Liver (tissue), 9 donors: ENCODE measurements around the gene ROBO2. TPM values are rescaled to one million over a fixed set of nuclear protein-coding genes. Genes with fewer than 3 reads are reported as not detected.

Experiments used
- DNase-seq: peaks from one replicate; pipeline ENCODE4 v3.0.0-alpha.2; 2017; ENCODE audit warnings: low spot score
- H3K27ac ChIP-seq, 2 donors: one replicate each; pipeline ENCODE4 v1.7.0; 2013; ENCODE audit warnings: inconsistent platforms in 2 of 2, low read length in 2 of 2, control low read depth in 1 of 2, low read depth in 1 of 2, mild to moderate bottlenecking in 1 of 2
- H3K27me3 ChIP-seq, 4 donors: one replicate each; pipeline versions ENCODE4 v1.6.1 to v1.7.0; 2013; ENCODE audit warnings: low read length in 3 of 4, inconsistent platforms in 1 of 4, mild to moderate bottlenecking in 1 of 4, moderate library complexity in 1 of 4; ENCODE audit not compliant: control insufficient read depth in 4 of 4, insufficient read depth in 4 of 4
- H3K36me3 ChIP-seq, 4 donors: one replicate each; pipeline versions ENCODE4 v1.6.1 to v1.7.0; 2013; ENCODE audit warnings: low read length in 3 of 4, mild to moderate bottlenecking in 3 of 4, low read depth in 1 of 4, moderate library complexity in 1 of 4; ENCODE audit not compliant: control insufficient read depth in 4 of 4, insufficient read depth in 3 of 4
- H3K4me1 ChIP-seq, 4 donors: one replicate each; pipeline versions ENCODE4 v1.6.1 to v1.7.0; 2013; ENCODE audit warnings: low read length in 3 of 4, mild to moderate bottlenecking in 3 of 4, moderate library complexity in 1 of 4; ENCODE audit not compliant: control insufficient read depth in 4 of 4, insufficient read depth in 4 of 4
- H3K4me3 ChIP-seq, 3 donors: one replicate each; pipeline versions ENCODE4 v1.6.1 to v1.7.0; 2013; ENCODE audit warnings: low read length in 3 of 3, control low read depth in 1 of 3, low read depth in 1 of 3, mild to moderate bottlenecking in 1 of 3
- H3K9ac ChIP-seq, 2 donors: one replicate each; pipeline ENCODE4 v1.7.0; 2013; ENCODE audit warnings: low read length in 2 of 2, mild to moderate bottlenecking in 2 of 2, moderate library complexity in 2 of 2, control low read depth in 1 of 2, low read depth in 1 of 2
- H3K9me3 ChIP-seq, 4 donors: one replicate each; pipeline versions ENCODE4 v1.6.1 to v1.7.0; 2013; ENCODE audit warnings: low read length in 3 of 4; ENCODE audit not compliant: control insufficient read depth in 4 of 4
- ATF3 ChIP-seq: IDR thresholded peaks from 2 replicates; pipeline ENCODE4 v1.6.1; 2016; ENCODE audit warnings: antibody characterized with exemption
- CTCF ChIP-seq: fragments of 150-350 bp; IDR thresholded peaks from 2 replicates; pipeline ENCODE4 v1.5.1; 2017; ENCODE audit warnings: improper control_type of control experiment, low read depth, low read length; ENCODE audit not compliant: missing input control
- EGR1 ChIP-seq, 2 donors: IDR thresholded peaks; 2 replicates each; pipeline ENCODE4 v1.6.1; 2016 to 2018; ENCODE audit warnings: antibody characterized with exemption in 2 of 2, low read depth in 2 of 2
- FOXA1 ChIP-seq: IDR thresholded peaks from 2 replicates; pipeline ENCODE4 v1.6.1; 2016; ENCODE audit warnings: antibody characterized with exemption
- FOXA2 ChIP-seq: IDR thresholded peaks from 2 replicates; pipeline ENCODE4 v1.6.1; 2016; ENCODE audit warnings: antibody characterized with exemption
- GABPA ChIP-seq, 2 donors: IDR thresholded peaks in 1 of 2; conservative IDR thresholded peaks in 1 of 2; 2 replicates each; pipeline ENCODE4 v1.6.1; 2016; ENCODE audit warnings: antibody characterized with exemption in 2 of 2, mild to moderate bottlenecking in 1 of 2, moderate library complexity in 1 of 2
- HNF4A ChIP-seq, 2 donors: conservative IDR thresholded peaks; 2 replicates each; pipeline ENCODE4 v1.6.1; 2016; ENCODE audit warnings: antibody characterized with exemption in 2 of 2, mild to moderate bottlenecking in 2 of 2
- HNF4G ChIP-seq: IDR thresholded peaks from 2 replicates; pipeline ENCODE4 v1.6.1; 2016; ENCODE audit warnings: antibody characterized with exemption
- JUND ChIP-seq, 2 donors: IDR thresholded peaks; 2 replicates each; pipeline ENCODE4 v1.6.1; 2016; ENCODE audit warnings: antibody characterized with exemption in 2 of 2
- MAX ChIP-seq: IDR thresholded peaks from 2 replicates; pipeline ENCODE4 v1.6.1; 2016; ENCODE audit warnings: antibody characterized with exemption
- NR2F2 ChIP-seq: IDR thresholded peaks from 2 replicates; pipeline ENCODE4 v1.6.1; 2016; ENCODE audit warnings: antibody characterized with exemption
- RAD21 ChIP-seq, 2 donors: IDR thresholded peaks; 2 replicates each; pipeline ENCODE4 v1.6.1; 2016; ENCODE audit warnings: antibody characterized with exemption in 2 of 2, mild to moderate bottlenecking in 2 of 2
- REST ChIP-seq: IDR thresholded peaks from 2 replicates; pipeline ENCODE4 v1.6.1; 2016; ENCODE audit warnings: antibody characterized with exemption, mild to moderate bottlenecking
- RXRA ChIP-seq, 2 donors: IDR thresholded peaks; 2 replicates each; pipeline ENCODE4 v1.6.1; 2017 to 2018; ENCODE audit warnings: antibody characterized with exemption in 2 of 2, mild to moderate bottlenecking in 1 of 2
- SP1 ChIP-seq: IDR thresholded peaks from 2 replicates; pipeline ENCODE4 v1.6.1; 2018; ENCODE audit warnings: antibody characterized with exemption, mild to moderate bottlenecking
- TAF1 ChIP-seq: conservative IDR thresholded peaks from 2 replicates; pipeline ENCODE4 v1.6.1; 2016; ENCODE audit warnings: antibody characterized with exemption, mild to moderate bottlenecking
- YY1 ChIP-seq: IDR thresholded peaks from 2 replicates; pipeline ENCODE4 v1.6.1; 2016; ENCODE audit warnings: antibody characterized with exemption, mild to moderate bottlenecking
- ZBTB33 ChIP-seq: IDR thresholded peaks from 2 replicates; pipeline ENCODE4 v1.6.1; 2016; ENCODE audit warnings: antibody characterized with exemption
- WGBS: extraction: QIAGEN DNeasy Blood & Tissue Kit; methylation state at CpG from one replicate; pipeline ENCODE4 v1.1.7; 2013; 5-methylcytosine and 5-hydroxymethylcytosine counted together
- polyA plus RNA-seq, 2 donors: library from polyadenylated mRNA; stranded (reverse) in 1 of 2; unstranded in 1 of 2; fragments of 200-250 nt in 1 of 2; fragments of >200 nt in 1 of 2; fragmentation: Nextera tagmentation in 1 of 2; extraction: Ambion mirVana in 1 of 2; gene quantifications; one replicate each; pipeline versions ENCODE4 v1.2.1 to v1.2.3, GENCODE V29; 2013 to 2015
- total RNA-seq, 2 donors: library from RNA; depleted of rRNA; stranded (reverse); fragments of >200 nt; gene quantifications; one replicate each; pipeline ENCODE4 v1.2.3, GENCODE V29; 2014
- donor health status: healthy.
- donor health status: healthy.
- donor health status: healthy.
- donor health status: healthy.
- donor health status: healthy.

Gene ROBO2
- total and polyA plus RNA-seq, 4 donors, result 0.22 to 19.4 (median 1.1) TPM

GRCh38 chr3:77171026-77171425 is 131.1 kb downstream of the ROBO2 start:
- Histone ChIP-seq H3K27me3 (no peaks in the 10 kb centered on the region), H3K4me3 (no peak overlapping the region), H3K9me3 (no peaks in the 10 kb centered on the region), H3K27ac (no peak overlapping the region), H3K4me1 (no peaks in the 10 kb centered on the region), H3K36me3 (no peaks in the 10 kb centered on the region), H3K9ac (no peak overlapping the region)
- WGBS, result 74% methylated on average over 5 of the region's 5 CpGs
- DNase-seq, result no peak
- TF ChIP-seq FOXA1 (no peak), ATF3 (no peak), TAF1 (no peak), RXRA (IDR thresholded peaks at IDR 0.05) (no peak), GABPA (IDR thresholded peaks at IDR 0.05 in 1 of 2, conservative IDR thresholded peaks at IDR 0.05 in 1 of 2) (no peak), YY1 (no peak), EGR1 (IDR thresholded peaks at IDR 0.05; ENCODE audit: low read depth in 2 of 2) (no peak), MAX (no peak), CTCF (no peak), HNF4G (no peak), JUND (IDR thresholded peaks at IDR 0.05) (no peak), REST (no peak), SP1 (no peak), HNF4A (conservative IDR thresholded peaks at IDR 0.05) (no peak), RAD21 (IDR thresholded peaks at IDR 0.05) (no peak), ZBTB33 (no peak), FOXA2 (no peak)

GRCh38 chr3:77179762-77180161 is 139.9 kb downstream of the ROBO2 start:
- no peaks in the 10 kb centered on the region for H3K4me1 ChIP-seq
- no peak overlapping the region for H3K27ac ChIP-seq
- H3K9me3 ChIP-seq, result no peaks in the 10 kb centered on the region
- H3K4me3 ChIP-seq, result no peak overlapping the region
- H3K36me3 ChIP-seq, result no peaks in the 10 kb centered on the region
- no peak overlapping the region for H3K9ac ChIP-seq
- no peaks in the 10 kb centered on the region for H3K27me3 ChIP-seq
- 17% methylated on average over 5 of the region's 5 CpGs for WGBS
- DNase-seq, result no peak
- TF ChIP-seq SP1 (no peak), TAF1 (no peak), HNF4G (no peak), MAX (no peak), NR2F2 (no peak), RXRA (IDR thresholded peaks at IDR 0.05) (no peak), FOXA1 (no peak), YY1 (no peak), ATF3 (no peak), ZBTB33 (no peak), CTCF (no peak), EGR1 (IDR thresholded peaks at IDR 0.05; ENCODE audit: low read depth in 2 of 2) (no peak), RAD21 (IDR thresholded peaks at IDR 0.05) (no peak), FOXA2 (no peak), GABPA (IDR thresholded peaks at IDR 0.05 in 1 of 2, conservative IDR thresholded peaks at IDR 0.05 in 1 of 2) (no peak), HNF4A (conservative IDR thresholded peaks at IDR 0.05) (no peak), JUND (IDR thresholded peaks at IDR 0.05) (no peak)
